GM12892 (cell line): ENCODE measurements around the gene MAGEB1.

Experiments
- POLR2A ChIP-seq: IDR thresholded peaks from 2 replicates; pipeline ENCODE4 v1.6.1; 2011; ENCODE audit warnings: low read depth, low read length, control low read depth
- POLR2AphosphoS5 ChIP-seq: IDR thresholded peaks from 2 replicates; pipeline ENCODE4 v1.6.1; 2011; ENCODE audit warnings: low read depth, low read length, control low read depth

GRCh38 chrX:30224536-30224935, 22.4 kb upstream of the MAGEB1 start:
- TF ChIP-seq POLR2AphosphoS5 (no peak), POLR2A (no peak)
